Measurements from ENCODE around the gene CLTCL1.
"Not testable (repeated sequence)": the region's sequence is repeated elsewhere in the genome, so short reads cannot be mapped to it uniquely, and the experiment has no call there.

CLTCL1 gene

GRCh38 chr22:19176175-19176643 lies 115.3 kb downstream of the CLTCL1 start:
- DNase-seq (ENCODE audit: low read depth in 2 of 2): no peak

- DNase-seq (ENCODE audit: low read depth in 2 of 2): no peak
Measured at GRCh38 chr22:19175602-19176174, 115.8 kb downstream of the CLTCL1 start.

GRCh38 chr22:19175026-19175601 lies 116.4 kb downstream of the CLTCL1 start:
- no peak for DNase-seq (ENCODE audit: low read depth in 2 of 2)

- no peak for DNase-seq (ENCODE audit: low read depth in 2 of 2)
Measured at GRCh38 chr22:19174106-19175025, 117.2 kb downstream of the CLTCL1 start.

- no peak for DNase-seq (ENCODE audit: low read depth in 2 of 2)
Measured at GRCh38 chr22:19173047-19174035, 118.2 kb downstream of the CLTCL1 start.

- DNase-seq (ENCODE audit: low read depth in 2 of 2): no peak
Measured at GRCh38 chr22:19172213-19173046, 119.1 kb downstream of the CLTCL1 start.

GRCh38 chr22:19169947-19170318 lies 121.6 kb downstream of the CLTCL1 start:
- DNase-seq (ENCODE audit: low read depth in 2 of 2): no peak

- no peak for DNase-seq (ENCODE audit: low read depth in 2 of 2)
Measured at GRCh38 chr22:19169002-19169946, 122.2 kb downstream of the CLTCL1 start.

- DNase-seq (ENCODE audit: low read depth in 2 of 2): no peak
Measured at GRCh38 chr22:19168088-19168890, 123.2 kb downstream of the CLTCL1 start.

- DNase-seq (ENCODE audit: low read depth in 2 of 2): no peak
Measured at GRCh38 chr22:19167106-19167869, 124.2 kb downstream of the CLTCL1 start.

- no peak for DNase-seq (ENCODE audit: low read depth in 2 of 2)
Measured at GRCh38 chr22:19166421-19166820, 125.1 kb downstream of the CLTCL1 start.

GRCh38 chr22:19164425-19164824 lies 127.1 kb downstream of the CLTCL1 start:
- DNase-seq (ENCODE audit: low read depth in 2 of 2): no peak

GRCh38 chr22:19158649-19159048 lies 132.9 kb downstream of the CLTCL1 start:
- DNase-seq (ENCODE audit: low read depth in 2 of 2): not testable (repeated sequence)

GRCh38 chr22:19156109-19156508 lies 135.4 kb downstream of the CLTCL1 start:
- DNase-seq (ENCODE audit: low read depth in 2 of 2): not testable (repeated sequence)

GRCh38 chr22:19152942-19153883 lies 138.3 kb downstream of the CLTCL1 start:
- DNase-seq (ENCODE audit: low read depth in 2 of 2): no peak

GRCh38 chr22:19151329-19152191 lies 140.0 kb downstream of the CLTCL1 start:
- DNase-seq (ENCODE audit: low read depth in 2 of 2): no peak
